ENCODE results near the gene PRSS57.

The PRSS57 gene

GRCh38 chr19:642767-643727, 52.2 kb downstream of the PRSS57 start:
- H3K36me3 ChIP-seq (replicated peaks), result peaks cover 34% of the 10 kb centered on the region
- no peak overlapping the region for H3K4me3 ChIP-seq
- no peaks in the 10 kb centered on the region for H3K9me3 ChIP-seq
- in situ Hi-C loops (cut with MboI; ENCODE audit: low sequenced_read_pairs), result no loop called here
- no peaks in the 10 kb centered on the region for H3K27me3 ChIP-seq (ENCODE audit: low read depth)
- DNase-seq (ENCODE audit: low spot score in 2 of 2), result no peak
- H3K4me1 ChIP-seq, result no peaks in the 10 kb centered on the region

- Histone ChIP-seq H3K4me1 (no peaks in the 10 kb centered on the region), H3K36me3 (replicated peaks) (peaks cover 21% of the 10 kb centered on the region), H3K27me3 (ENCODE audit: low read depth) (no peaks in the 10 kb centered on the region), H3K4me3 (no peak overlapping the region), H3K9me3 (no peaks in the 10 kb centered on the region)
- in situ Hi-C loops (cut with MboI; ENCODE audit: low sequenced_read_pairs), result no loop called here
- no peak for DNase-seq (ENCODE audit: low spot score in 2 of 2)
These were observed 53.5 kb downstream of the PRSS57 start for GRCh38 chr19:641702-642101.

GRCh38 chr19:640606-641189, 54.6 kb downstream of the PRSS57 start:
- no peak for DNase-seq (ENCODE audit: low spot score in 2 of 2)
- Histone ChIP-seq H3K36me3 (replicated peaks) (peaks cover 11% of the 10 kb centered on the region), H3K4me3 (no peak overlapping the region), H3K27me3 (ENCODE audit: low read depth) (no peaks in the 10 kb centered on the region), H3K9me3 (no peaks in the 10 kb centered on the region), H3K4me1 (no peaks in the 10 kb centered on the region)
- in situ Hi-C loops (cut with MboI; ENCODE audit: low sequenced_read_pairs), result no loop called here

- Histone ChIP-seq H3K36me3 (replicated peaks) (peaks cover 8% of the 10 kb centered on the region), H3K4me1 (no peaks in the 10 kb centered on the region), H3K9me3 (no peaks in the 10 kb centered on the region), H3K4me3 (peak overlapping the region; percentile 16), H3K27me3 (ENCODE audit: low read depth) (no peaks in the 10 kb centered on the region)
- no peak for DNase-seq (ENCODE audit: low spot score in 2 of 2)
- in situ Hi-C loops (cut with MboI; ENCODE audit: low sequenced_read_pairs), result no loop called here
These were observed 55.1 kb downstream of the PRSS57 start for GRCh38 chr19:640161-640558.

- Histone ChIP-seq H3K9me3 (no peaks in the 10 kb centered on the region), H3K4me1 (no peaks in the 10 kb centered on the region), H3K27me3 (ENCODE audit: low read depth) (no peaks in the 10 kb centered on the region), H3K4me3 (peak within 1 kb of the TSS; percentile 38), H3K36me3 (replicated peaks) (peaks cover 1% of the 10 kb centered on the region)
- in situ Hi-C loops (cut with MboI; ENCODE audit: low sequenced_read_pairs), result no loop called here
- peak; percentile 77 to 97 for DNase-seq (ENCODE audit: low spot score in 2 of 2)
These were observed 55.7 kb downstream of the PRSS57 start, which contains the start of gene FGF22 for GRCh38 chr19:639253-640160. FGF22 (plus strand) TSS chr19:639879; CDS start chr19:639926, 47 bp downstream.

GRCh38 chr19:638906-639252, 56.4 kb downstream of the PRSS57 start:
- H3K9me3 ChIP-seq, result no peaks in the 10 kb centered on the region
- in situ Hi-C loops (cut with MboI; ENCODE audit: low sequenced_read_pairs), result no loop called here
- no peaks in the 10 kb centered on the region for H3K36me3 ChIP-seq (replicated peaks)
- no peaks in the 10 kb centered on the region for H3K27me3 ChIP-seq (ENCODE audit: low read depth)
- DNase-seq (ENCODE audit: low spot score in 2 of 2), result no peak
- peaks cover 6% of the 10 kb centered on the region for H3K4me1 ChIP-seq
- peak overlapping the region; percentile 38; the same call in 1 of the 2 replicates for H3K4me3 ChIP-seq
